ENCODE results near the gene MARK3. TPM values are rescaled to one million over a fixed set of nuclear protein-coding genes. Genes with fewer than 3 reads are reported as not detected.

The MARK3 gene
- total and polyA plus RNA-seq, 9 donors, result 54.7 to 83.3 (median 59.1) TPM

DNA sequence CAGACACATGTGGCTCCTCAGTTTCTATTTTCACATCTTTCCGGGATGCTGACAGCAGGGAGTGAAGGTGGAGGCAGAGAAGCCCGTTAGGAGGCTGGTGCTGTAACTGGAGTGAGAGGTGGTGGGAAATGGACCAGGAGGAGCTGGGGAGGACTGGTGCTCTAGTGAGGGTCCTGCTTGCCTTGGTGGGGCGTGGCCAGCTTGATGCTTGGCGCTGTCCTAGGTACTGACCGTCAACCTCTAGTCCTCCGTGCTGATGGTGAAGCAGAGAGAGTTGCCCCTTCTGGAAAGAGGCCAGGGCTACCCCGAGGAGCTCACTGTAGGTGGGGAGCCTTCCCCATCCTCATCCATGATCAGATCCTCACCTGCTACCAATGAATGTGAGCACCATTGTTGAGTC lies 145.2 kb downstream of the MARK3 start:
- no peaks in the 10 kb centered on the region for H3K27me3 ChIP-seq (ENCODE audit: control insufficient read depth, insufficient read depth, low read length)
- 43% methylated on average over 7 of the region's 7 CpGs for WGBS (ENCODE audit: insufficient coverage)
- peaks cover 22% of the 10 kb centered on the region for H3K36me3 ChIP-seq (ENCODE audit: control insufficient read depth, insufficient read depth, low read length)
- DNase-seq, result no peak
- H3K27ac ChIP-seq (ENCODE audit: low read length), result no peak overlapping the region
- no peaks in the 10 kb centered on the region for H3K9me3 ChIP-seq (replicated peaks; ENCODE audit: control insufficient read depth, low read depth, low read length)
- peaks cover 43% of the 10 kb centered on the region for H3K4me1 ChIP-seq (ENCODE audit: control insufficient read depth, insufficient read depth, low read length)
- H3K4me3 ChIP-seq (ENCODE audit: low read length), result no peak overlapping the region

- Histone ChIP-seq H3K9me3 (replicated peaks; ENCODE audit: control insufficient read depth, low read depth, low read length) (no peaks in the 10 kb centered on the region), H3K4me3 (ENCODE audit: low read length) (no peak overlapping the region), H3K36me3 (ENCODE audit: control insufficient read depth, insufficient read depth, low read length) (peaks cover 22% of the 10 kb centered on the region), H3K4me1 (ENCODE audit: control insufficient read depth, insufficient read depth, low read length) (peaks cover 42% of the 10 kb centered on the region), H3K27ac (ENCODE audit: low read length) (no peak overlapping the region), H3K27me3 (ENCODE audit: control insufficient read depth, insufficient read depth, low read length) (no peaks in the 10 kb centered on the region)
- WGBS (ENCODE audit: insufficient coverage), result 93% methylated on average over 7 of the region's 11 CpGs
- no peak for DNase-seq
Measured at GRCh38 chr14:103530831-103531230, 145.6 kb downstream of the MARK3 start.

DNA sequence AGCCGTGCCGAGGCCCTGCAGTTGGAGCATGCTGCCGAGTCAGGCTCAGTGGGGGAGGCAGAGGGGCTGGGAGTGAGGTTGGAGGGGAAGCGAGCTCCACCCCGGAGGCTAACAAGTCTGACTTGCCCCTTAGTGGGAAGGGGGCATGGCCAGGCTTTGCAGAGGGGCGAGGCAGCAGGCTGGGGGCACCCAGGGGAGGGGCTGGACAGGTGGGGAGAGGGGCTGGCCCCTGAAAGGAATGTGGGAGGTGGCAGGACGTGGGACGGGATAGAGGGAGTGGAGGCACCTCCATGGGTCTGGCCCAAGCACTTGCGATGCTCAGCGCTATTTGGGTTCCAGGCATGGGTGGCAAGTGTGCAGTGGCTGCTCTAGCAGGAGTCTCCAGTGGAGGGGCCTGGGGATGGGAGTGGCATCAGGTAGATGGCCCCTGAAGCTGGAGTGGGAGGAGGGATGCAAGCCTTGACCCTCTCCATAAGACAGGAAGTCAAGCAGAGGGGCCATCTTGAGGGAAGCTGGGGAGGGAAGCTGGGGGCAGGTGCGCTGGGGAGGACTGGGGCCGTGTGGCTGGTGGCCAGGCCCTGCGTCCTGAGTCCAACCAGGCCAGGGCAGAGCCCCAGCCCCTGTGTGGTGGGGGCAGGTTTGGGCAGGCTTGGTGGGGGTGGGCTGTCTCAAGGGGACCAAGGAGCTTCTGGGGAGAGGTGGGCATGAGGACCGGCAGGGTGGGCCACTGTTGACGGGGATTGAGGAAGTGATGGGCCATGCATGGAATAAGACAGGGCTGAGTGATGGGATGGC lies 146.4 kb downstream of the MARK3 start:
- Histone ChIP-seq H3K9me3 (replicated peaks; ENCODE audit: control insufficient read depth, low read depth, low read length) (no peaks in the 10 kb centered on the region), H3K36me3 (ENCODE audit: control insufficient read depth, insufficient read depth, low read length) (peaks cover 27% of the 10 kb centered on the region), H3K27me3 (ENCODE audit: control insufficient read depth, insufficient read depth, low read length) (no peaks in the 10 kb centered on the region), H3K27ac (ENCODE audit: low read length) (no peak overlapping the region), H3K4me1 (ENCODE audit: control insufficient read depth, insufficient read depth, low read length) (peaks cover 39% of the 10 kb centered on the region), H3K4me3 (ENCODE audit: low read length) (no peak overlapping the region)
- 74% methylated on average over 13 of the region's 15 CpGs for WGBS (ENCODE audit: insufficient coverage)
- DNase-seq, result no peak

- H3K27ac ChIP-seq (ENCODE audit: low read length), result no peak overlapping the region
- H3K36me3 ChIP-seq (ENCODE audit: control insufficient read depth, insufficient read depth, low read length), result peaks cover 27% of the 10 kb centered on the region
- no peaks in the 10 kb centered on the region for H3K27me3 ChIP-seq (ENCODE audit: control insufficient read depth, insufficient read depth, low read length)
- peaks cover 41% of the 10 kb centered on the region for H3K4me1 ChIP-seq (ENCODE audit: control insufficient read depth, insufficient read depth, low read length)
- H3K4me3 ChIP-seq (ENCODE audit: low read length), result no peak overlapping the region
- no peaks in the 10 kb centered on the region for H3K9me3 ChIP-seq (replicated peaks; ENCODE audit: control insufficient read depth, low read depth, low read length)
- no peak for DNase-seq
- 91% methylated on average over 27 of the region's 32 CpGs for WGBS (ENCODE audit: insufficient coverage)
Measured at GRCh38 chr14:103532216-103533136, 147.3 kb downstream of the MARK3 start.

DNA sequence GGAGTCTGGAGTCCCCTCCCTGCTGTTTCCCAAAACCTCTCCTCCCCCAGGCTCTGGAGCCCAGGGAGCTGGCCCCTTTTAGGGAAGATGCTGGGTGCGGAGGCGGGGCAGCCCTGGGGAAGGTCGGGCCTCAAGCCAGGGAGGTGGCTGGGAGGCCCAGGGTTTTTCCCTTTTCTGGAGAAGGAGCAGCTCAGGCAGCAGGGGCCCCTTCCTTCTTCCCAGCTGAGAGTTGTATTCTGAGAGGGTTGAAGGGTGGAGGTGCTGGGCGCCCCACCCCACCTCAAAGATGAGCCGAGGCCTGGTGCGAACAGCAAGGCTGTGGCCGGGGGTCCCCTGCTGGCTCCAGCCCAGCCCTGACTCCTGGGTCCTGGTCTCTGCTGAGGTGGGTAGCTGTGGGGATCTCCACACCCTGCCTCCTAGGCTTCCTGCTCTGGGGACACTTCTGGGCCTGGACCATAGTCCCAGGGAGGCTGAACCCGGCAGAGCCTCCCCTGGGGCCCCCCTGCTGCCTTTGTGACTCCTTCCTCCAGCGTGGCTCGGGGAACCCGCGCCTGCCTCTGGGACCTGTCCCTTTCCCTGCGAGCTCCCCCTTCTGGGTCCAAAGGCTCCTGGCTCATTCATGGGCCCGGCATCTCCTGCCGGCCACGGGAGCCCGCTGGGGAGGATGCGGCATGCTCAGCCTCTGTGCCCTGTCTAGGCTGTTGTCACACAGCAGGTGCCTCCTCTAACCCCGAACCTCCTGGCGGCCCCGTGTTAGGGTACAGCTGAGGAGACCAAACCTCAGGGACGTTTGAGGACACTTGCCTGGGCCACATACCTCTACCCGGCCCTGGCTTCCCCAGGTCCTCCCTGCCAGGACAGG lies 148.2 kb downstream of the MARK3 start:
- Histone ChIP-seq H3K27me3 (ENCODE audit: control insufficient read depth, insufficient read depth, low read length) (no peaks in the 10 kb centered on the region), H3K4me1 (ENCODE audit: control insufficient read depth, insufficient read depth, low read length) (peaks cover 41% of the 10 kb centered on the region), H3K36me3 (ENCODE audit: control insufficient read depth, insufficient read depth, low read length) (peaks cover 27% of the 10 kb centered on the region), H3K9me3 (replicated peaks; ENCODE audit: control insufficient read depth, low read depth, low read length) (no peaks in the 10 kb centered on the region), H3K4me3 (ENCODE audit: low read length) (no peak overlapping the region), H3K27ac (ENCODE audit: low read length) (no peak overlapping the region)
- 76% methylated on average over 20 of the region's 23 CpGs for WGBS (ENCODE audit: insufficient coverage)
- no peak for DNase-seq

GRCh38 chr14:103533999-103534575 lies 148.9 kb downstream of the MARK3 start:
- peaks cover 43% of the 10 kb centered on the region for H3K4me1 ChIP-seq (ENCODE audit: control insufficient read depth, insufficient read depth, low read length)
- no peaks in the 10 kb centered on the region for H3K9me3 ChIP-seq (replicated peaks; ENCODE audit: control insufficient read depth, low read depth, low read length)
- 84% methylated on average over 25 of the region's 25 CpGs for WGBS (ENCODE audit: insufficient coverage)
- no peak overlapping the region for H3K4me3 ChIP-seq (ENCODE audit: low read length)
- H3K27ac ChIP-seq (ENCODE audit: low read length), result no peak overlapping the region
- H3K36me3 ChIP-seq (ENCODE audit: control insufficient read depth, insufficient read depth, low read length), result peaks cover 27% of the 10 kb centered on the region
- no peaks in the 10 kb centered on the region for H3K27me3 ChIP-seq (ENCODE audit: control insufficient read depth, insufficient read depth, low read length)
- DNase-seq, result no peak

DNA sequence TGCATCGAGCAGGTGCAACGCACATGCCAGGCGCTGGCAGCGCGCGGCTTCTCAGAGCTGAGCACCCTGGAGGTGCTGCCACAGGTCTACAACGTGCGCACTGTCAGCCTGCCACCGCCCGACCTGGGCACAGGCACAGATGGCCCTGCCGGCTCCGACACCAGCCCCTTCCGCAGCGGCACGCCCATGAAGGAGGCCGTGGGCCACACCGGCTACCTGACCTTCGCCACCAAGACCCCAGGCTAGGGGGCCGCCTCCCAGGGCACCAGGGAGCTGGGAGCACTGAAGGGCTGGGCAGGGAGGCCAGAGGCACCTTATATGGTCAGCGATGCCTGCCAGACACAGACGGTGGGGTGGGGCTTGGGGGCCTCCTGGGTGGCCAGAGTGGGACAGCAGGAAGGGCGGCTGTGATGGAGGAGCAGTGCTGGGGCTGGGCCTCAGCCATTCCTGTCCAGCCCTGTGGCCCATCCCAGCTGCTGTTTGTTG lies 149.4 kb downstream of the MARK3 start:
- DNase-seq, result no peak

GRCh38 chr14:103535081-103535890 lies 150.1 kb downstream of the MARK3 start:
- H3K27ac ChIP-seq (ENCODE audit: low read length), result no peak overlapping the region
- DNase-seq, result no peak
- no peak overlapping the region for H3K4me3 ChIP-seq (ENCODE audit: low read length)
- no peaks in the 10 kb centered on the region for H3K27me3 ChIP-seq (ENCODE audit: control insufficient read depth, insufficient read depth, low read length)
- H3K4me1 ChIP-seq (ENCODE audit: control insufficient read depth, insufficient read depth, low read length), result peaks cover 45% of the 10 kb centered on the region
- H3K9me3 ChIP-seq (replicated peaks; ENCODE audit: control insufficient read depth, low read depth, low read length), result no peaks in the 10 kb centered on the region
- H3K36me3 ChIP-seq (ENCODE audit: control insufficient read depth, insufficient read depth, low read length), result peaks cover 23% of the 10 kb centered on the region
- WGBS (ENCODE audit: insufficient coverage), result 66% methylated on average over 12 of the region's 21 CpGs

More for the DNA sequence above, 149.4 kb downstream of the MARK3 start:
- 90% methylated on average over 21 of the region's 22 CpGs for WGBS (ENCODE audit: insufficient coverage)
- Histone ChIP-seq H3K27ac (ENCODE audit: low read length) (no peak overlapping the region), H3K9me3 (replicated peaks; ENCODE audit: control insufficient read depth, low read depth, low read length) (no peaks in the 10 kb centered on the region), H3K36me3 (ENCODE audit: control insufficient read depth, insufficient read depth, low read length) (peaks cover 27% of the 10 kb centered on the region), H3K4me1 (ENCODE audit: control insufficient read depth, insufficient read depth, low read length) (peaks cover 47% of the 10 kb centered on the region), H3K27me3 (ENCODE audit: control insufficient read depth, insufficient read depth, low read length) (no peaks in the 10 kb centered on the region), H3K4me3 (ENCODE audit: low read length) (no peak overlapping the region)
